Measurements from ENCODE around the gene SNX13.
"Not testable (repeated sequence)": the region's sequence is repeated elsewhere in the genome, so short reads cannot be mapped to it uniquely, and the experiment has no call there.

SNX13 gene

GRCh38 chr7:17844022-17844421 is 96.3 kb downstream of the SNX13 start:
- no peak for DNase-seq

DNA sequence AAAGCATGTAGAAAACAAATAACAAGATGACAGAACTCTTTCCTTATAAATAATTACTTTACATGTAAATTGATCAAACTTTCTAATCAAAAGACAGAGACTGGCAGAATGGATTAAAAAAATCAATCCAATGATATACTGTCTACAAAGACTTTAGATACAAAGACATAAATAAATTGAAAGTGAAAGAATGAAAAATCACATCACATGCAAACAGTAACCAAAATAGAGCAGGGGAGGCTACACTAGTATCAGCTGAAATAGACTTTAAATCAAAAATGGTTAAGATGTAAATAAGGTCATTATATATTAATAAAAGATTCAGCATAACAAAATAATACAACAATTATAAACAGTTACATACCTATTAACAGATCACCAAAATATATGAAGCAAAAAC is 97.3 kb downstream of the SNX13 start:
- no peak for DNase-seq

DNA sequence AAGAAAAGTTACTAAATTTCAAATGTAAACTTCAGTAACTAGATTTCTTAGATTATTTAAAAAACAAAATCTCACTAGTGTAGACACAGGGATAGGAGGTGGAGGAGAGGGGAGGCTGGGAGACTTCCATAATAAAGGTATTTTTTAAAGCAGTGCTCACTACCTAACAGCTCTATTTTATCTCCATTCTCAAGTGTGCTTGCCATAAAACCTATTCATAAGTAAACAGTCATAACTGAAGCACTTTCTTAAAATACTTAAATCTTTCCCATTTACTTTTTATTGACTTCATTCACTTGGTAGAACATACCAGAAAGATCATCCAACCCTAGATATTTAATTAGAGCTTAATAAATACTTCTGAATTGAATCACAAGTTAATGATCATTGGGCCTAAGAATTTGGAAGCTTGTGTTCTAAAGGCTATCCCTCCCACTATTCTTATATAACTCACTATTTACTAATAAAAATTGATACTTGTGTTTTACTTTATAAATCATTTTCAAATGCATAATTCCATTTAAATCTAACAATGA is 107.4 kb downstream of the SNX13 start:
- DNase-seq = no peak

GRCh38 chr7:17832242-17832641 is 108.1 kb downstream of the SNX13 start:
- DNase-seq = no peak

- no peak for DNase-seq
These were observed 110.1 kb downstream of the SNX13 start for GRCh38 chr7:17830206-17830605.

GRCh38 chr7:17829001-17829400 is 111.3 kb downstream of the SNX13 start:
- no peak for DNase-seq

DNA sequence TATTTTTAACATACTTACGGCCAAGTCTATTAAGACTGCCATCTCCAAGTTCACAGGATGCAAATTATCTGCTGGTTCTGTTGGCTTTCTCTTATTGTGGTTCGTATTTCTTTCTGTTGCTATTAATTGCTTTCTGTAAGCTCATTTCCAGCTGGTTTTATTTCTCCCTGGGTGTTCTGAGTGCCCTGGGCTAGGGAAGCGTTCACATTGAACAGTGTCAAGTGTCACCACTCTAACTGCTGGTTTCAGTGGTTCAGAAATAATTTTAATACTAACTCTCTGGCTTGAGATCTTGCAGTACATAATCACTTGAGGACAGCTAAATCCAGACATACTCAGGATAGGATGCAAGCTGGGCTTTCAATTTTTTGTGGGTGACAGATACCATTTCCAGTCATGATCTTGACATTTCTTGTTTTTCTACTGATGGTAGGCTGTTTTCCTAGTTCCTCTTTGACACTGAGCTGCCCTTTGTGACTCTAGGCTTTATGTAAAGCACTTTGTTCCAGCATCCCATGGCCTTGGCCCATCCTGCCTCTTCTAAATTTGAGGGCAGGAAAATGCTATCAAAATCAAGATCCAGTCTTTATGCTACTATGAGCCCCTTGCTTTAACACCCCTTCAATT is 117.6 kb downstream of the SNX13 start:
- DNase-seq = no peak

DNA sequence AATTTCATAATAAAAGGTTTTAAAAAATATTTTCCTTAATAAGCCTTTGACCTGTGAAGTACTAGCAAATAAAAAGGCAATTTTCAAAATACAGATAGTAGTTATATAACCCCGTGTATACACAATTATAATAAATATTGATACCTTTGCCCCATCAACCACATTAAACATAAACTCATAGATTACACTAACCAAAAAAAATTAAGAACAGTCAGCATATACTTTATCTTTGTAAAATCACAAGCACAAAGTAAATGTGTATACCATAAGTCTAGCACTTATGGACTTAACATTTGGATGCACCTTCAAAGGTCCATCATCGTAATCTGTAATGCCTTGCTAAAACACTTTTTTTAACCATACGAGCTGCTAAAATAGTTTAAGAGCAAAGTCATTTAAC is 123.4 kb downstream of the SNX13 start:
- no peak for DNase-seq

DNA sequence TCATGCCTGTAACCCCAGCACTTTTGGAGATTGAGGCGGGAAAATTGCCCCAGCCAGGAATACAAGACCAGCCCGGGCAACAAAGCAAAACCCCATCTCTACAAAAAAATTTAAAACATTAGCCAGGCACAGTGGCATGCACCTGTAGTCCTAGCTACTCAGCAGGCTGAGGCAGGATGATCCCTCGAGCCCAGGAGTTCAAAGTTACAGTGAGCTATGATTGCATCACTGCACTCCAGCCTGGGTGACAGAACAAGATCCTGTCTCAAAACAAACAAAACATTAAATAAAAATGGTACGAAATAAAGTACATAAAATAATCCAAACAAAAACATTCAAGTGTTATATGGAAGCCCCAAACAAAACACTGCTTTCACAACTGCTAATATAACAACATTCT is 125.0 kb downstream of the SNX13 start:
- DNase-seq = no peak

GRCh38 chr7:17814058-17814457 is 126.2 kb downstream of the SNX13 start:
- DNase-seq = no peak

GRCh38 chr7:17809215-17809614 is 131.1 kb downstream of the SNX13 start:
- DNase-seq = not testable (repeated sequence)

- no peak for DNase-seq
These were observed 133.1 kb downstream of the SNX13 start for GRCh38 chr7:17807242-17807641.

GRCh38 chr7:17806631-17807030 is 133.7 kb downstream of the SNX13 start:
- DNase-seq = no peak

DNA sequence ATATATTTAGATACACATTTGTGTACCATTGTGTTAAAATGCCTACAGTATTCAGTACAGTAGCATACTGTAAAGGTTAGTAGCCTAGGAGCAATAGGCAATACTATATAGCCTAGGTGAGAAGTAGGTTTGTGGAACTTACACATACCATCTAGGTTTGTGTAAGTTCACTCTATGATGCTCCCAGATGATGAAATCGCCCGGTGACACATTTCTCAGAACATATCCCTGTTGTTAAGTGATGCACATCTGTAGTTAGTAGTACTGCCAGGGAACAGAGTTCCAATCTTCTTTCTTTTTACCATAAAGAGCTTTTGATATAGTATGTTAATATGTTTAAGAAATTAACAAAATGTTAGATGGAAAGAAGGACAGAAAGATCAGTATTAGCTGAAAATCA is 138.2 kb downstream of the SNX13 start:
- no peak for DNase-seq

DNA sequence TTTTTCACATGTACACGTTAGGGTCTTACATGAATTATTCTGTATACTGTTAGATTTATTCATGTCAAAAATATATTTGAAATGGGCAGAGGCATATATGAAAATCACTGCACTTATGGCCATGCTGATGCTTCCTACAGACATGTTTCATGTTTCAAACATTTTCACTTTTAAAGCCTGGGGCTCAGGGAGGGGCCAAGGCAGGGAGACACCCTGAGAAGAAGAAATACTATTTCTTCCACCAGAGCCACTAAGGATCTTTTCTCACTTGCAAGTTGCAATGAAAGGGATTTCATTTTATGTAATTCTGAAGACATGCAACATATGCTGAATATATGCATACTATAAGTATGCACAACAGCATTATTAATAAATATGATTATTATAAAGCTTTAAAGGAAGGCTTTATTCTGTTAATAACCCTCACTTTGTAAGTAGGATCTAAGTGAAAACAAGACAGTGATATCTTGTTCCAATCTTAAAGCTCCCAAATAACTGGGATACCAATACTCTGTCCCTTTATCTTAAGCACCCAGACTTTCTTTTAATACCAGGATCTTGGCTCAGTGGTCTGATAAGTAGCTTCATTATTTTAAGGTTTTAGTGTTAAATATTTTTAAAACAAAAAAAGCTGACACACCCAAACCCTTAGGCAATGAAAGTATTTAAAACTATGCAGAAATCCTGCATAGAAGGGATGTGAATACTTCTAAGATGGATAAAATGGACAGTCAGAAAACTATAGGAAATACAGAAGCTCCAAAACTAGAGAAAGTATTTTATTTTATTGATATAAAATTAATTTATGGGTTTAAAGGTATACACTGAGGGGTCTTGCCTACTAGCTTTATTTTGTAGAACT is 148.0 kb downstream of the SNX13 start:
- DNase-seq = no peak

GRCh38 chr7:17787257-17787656 is 153.0 kb downstream of the SNX13 start:
- no peak for DNase-seq

GRCh38 chr7:17786314-17786852 is 153.9 kb downstream of the SNX13 start:
- DNase-seq = no peak

GRCh38 chr7:17782216-17782549 is 158.1 kb downstream of the SNX13 start:
- no peak for DNase-seq

- no peak for DNase-seq
These were observed 158.6 kb downstream of the SNX13 start for GRCh38 chr7:17781491-17782215.

DNA sequence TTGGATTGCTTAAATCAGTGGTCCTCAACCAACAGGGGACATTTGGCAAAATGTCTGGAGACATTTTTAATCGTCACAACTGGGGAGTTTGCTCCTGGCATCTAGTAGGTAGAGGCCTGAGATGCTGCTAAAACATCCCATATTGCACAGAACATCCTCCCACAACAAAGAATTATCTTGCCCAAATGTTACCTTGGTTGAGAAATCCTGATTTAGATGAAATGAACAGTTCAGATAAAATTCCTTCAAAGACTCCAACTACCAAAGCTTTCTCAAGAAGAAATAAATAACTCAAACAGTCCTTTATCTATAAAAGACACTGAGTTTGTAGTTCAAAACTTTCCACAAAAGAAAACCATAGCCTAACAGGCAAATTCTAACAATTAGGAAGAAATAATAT is 160.9 kb downstream of the SNX13 start:
- no peak for DNase-seq

- no peak for DNase-seq
These were observed 165.5 kb downstream of the SNX13 start for GRCh38 chr7:17774716-17775288.

GRCh38 chr7:17774248-17774647 is 166.0 kb downstream of the SNX13 start:
- no peak for DNase-seq

- DNase-seq = no peak
These were observed 167.0 kb downstream of the SNX13 start for GRCh38 chr7:17773289-17773626.

All from DMS 273 treated with DMSO at 0.1 percent for 48 hours (cell line).